ENCODE results near the gene HOXB3. TPM values are rescaled to one million over a fixed set of nuclear protein-coding genes. Genes with fewer than 3 reads are reported as not detected.

Gene HOXB3
- total RNA-seq, 1 donor from 2014 or later, result 93.7 TPM

DNA sequence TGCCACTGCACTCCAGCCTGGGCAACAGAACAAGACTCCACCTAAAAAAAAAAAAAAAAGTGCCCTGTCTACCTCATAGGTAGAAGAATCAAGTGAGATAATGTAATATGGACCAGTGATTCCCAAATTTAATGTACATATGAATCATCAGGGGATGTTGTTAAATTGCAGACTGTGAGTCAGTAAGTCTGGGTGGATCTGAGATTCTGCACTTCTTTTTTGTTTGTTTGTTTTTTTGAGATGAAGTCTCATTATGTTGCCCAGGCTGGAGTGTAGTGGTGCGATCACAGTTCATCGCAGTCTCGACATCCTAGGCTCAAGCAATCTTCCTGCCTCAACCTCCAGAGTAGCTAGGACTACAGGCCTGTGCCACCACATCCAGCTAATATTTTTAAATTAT is 90.8 kb downstream of the HOXB3 start:
- no peaks in the 10 kb centered on the region for H3K36me3 Mint-ChIP-seq
- H3K4me1 Mint-ChIP-seq (ENCODE audit: unreplicated experiment), result peaks cover 57% of the 10 kb centered on the region
- no peak overlapping the region for H3K4me3 Mint-ChIP-seq

More for the DNA sequence above, 90.8 kb downstream of the HOXB3 start:
- H3K9me3 Mint-ChIP-seq, result no peaks in the 10 kb centered on the region
- no peak overlapping the region for H3K27ac Mint-ChIP-seq
- H3K27me3 Mint-ChIP-seq, result peaks cover 42% of the 10 kb centered on the region
- TF ChIP-seq, protein P1, sequence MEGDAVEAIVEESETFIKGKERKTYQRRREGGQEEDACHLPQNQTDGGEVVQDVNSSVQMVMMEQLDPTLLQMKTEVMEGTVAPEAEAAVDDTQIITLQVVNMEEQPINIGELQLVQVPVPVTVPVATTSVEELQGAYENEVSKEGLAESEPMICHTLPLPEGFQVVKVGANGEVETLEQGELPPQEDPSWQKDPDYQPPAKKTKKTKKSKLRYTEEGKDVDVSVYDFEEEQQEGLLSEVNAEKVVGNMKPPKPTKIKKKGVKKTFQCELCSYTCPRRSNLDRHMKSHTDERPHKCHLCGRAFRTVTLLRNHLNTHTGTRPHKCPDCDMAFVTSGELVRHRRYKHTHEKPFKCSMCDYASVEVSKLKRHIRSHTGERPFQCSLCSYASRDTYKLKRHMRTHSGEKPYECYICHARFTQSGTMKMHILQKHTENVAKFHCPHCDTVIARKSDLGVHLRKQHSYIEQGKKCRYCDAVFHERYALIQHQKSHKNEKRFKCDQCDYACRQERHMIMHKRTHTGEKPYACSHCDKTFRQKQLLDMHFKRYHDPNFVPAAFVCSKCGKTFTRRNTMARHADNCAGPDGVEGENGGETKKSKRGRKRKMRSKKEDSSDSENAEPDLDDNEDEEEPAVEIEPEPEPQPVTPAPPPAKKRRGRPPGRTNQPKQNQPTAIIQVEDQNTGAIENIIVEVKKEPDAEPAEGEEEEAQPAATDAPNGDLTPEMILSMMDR (conservative IDR thresholded peaks at IDR 0.05), result no peak
- no peak for DNase-seq (ENCODE audit: extremely low spot score, unreplicated experiment)

Small RNA genes lying within 50 kb of the gene (microRNA-seq; reads per million reads assigned to microRNA genes)
- gene MIR196A1, result not detected

Other genes starting within 250 kb of the HOXB3 start
- 0.43 and 0.79 TPM in 2 replicates for gene SKAP1, start 160.0 kb downstream of the HOXB3 start, total RNA-seq (ENCODE audit: low replicate concordance)
- gene HOXB1, start 59.2 kb downstream of the HOXB3 start, total RNA-seq (ENCODE audit: low replicate concordance), result 0.29 and 0.79 TPM in 2 replicates
- gene HOXB2, start 45.1 kb downstream of the HOXB3 start, total RNA-seq (ENCODE audit: low replicate concordance), result 35.6 and 36.5 TPM in 2 replicates
- 14.8 and 27.0 TPM in 2 replicates for gene HOXB4, start 11.9 kb downstream of the HOXB3 start, total RNA-seq (ENCODE audit: low replicate concordance)
- 10.1 and 20.8 TPM in 2 replicates for gene HOXB5, start 3.5 kb upstream of the HOXB3 start, total RNA-seq (ENCODE audit: low replicate concordance)
- 17.6 and 20.3 TPM in 2 replicates for gene HOXB6, start 14.7 kb upstream of the HOXB3 start, total RNA-seq (ENCODE audit: low replicate concordance)
- 9.8 and 11.7 TPM in 2 replicates for gene HOXB7, start 20.8 kb upstream of the HOXB3 start, total RNA-seq (ENCODE audit: low replicate concordance)
- 16.0 and 17.1 TPM in 2 replicates for gene HOXB8, start 25.1 kb upstream of the HOXB3 start, total RNA-seq (ENCODE audit: low replicate concordance)
- 1.6 and 9.4 TPM in 2 replicates for gene HOXB9, start 36.1 kb upstream of the HOXB3 start, total RNA-seq (ENCODE audit: low replicate concordance)
- 0.88 TPM in 1 of 2 replicates, not detected in the other for gene PRAC1, start 132.3 kb upstream of the HOXB3 start, total RNA-seq (ENCODE audit: low replicate concordance)
- not detected in 2 replicates for gene PRAC2, start 132.9 kb upstream of the HOXB3 start, total RNA-seq (ENCODE audit: low replicate concordance)
- gene HOXB13, start 138.5 kb upstream of the HOXB3 start, total RNA-seq (ENCODE audit: low replicate concordance), result 0.59 TPM in 1 of 2 replicates, not detected in the other
- gene TTLL6, start 227.0 kb upstream of the HOXB3 start, total RNA-seq (ENCODE audit: low replicate concordance), result 2.8 and 3.5 TPM in 2 replicates
- gene CALCOCO2, start 240.8 kb upstream of the HOXB3 start, total RNA-seq (ENCODE audit: low replicate concordance), result 74.5 and 99.7 TPM in 2 replicates

Measured in type B pancreatic cell (in vitro differentiated cells).